COLO829 (cell line): ENCODE results near the gene CTXN1.
"Not testable (repeated sequence)": the region's sequence is repeated elsewhere in the genome, so short reads cannot be mapped to it uniquely, and the experiment has no call there.

Source experiments
- DNase-seq: peaks from one replicate; pipeline ENCODE4 v3.0.0; 2012; ENCODE audit warnings: low spot score

The CTXN1 gene

GRCh38 chr19:7925171-7925851, 624 bp downstream of the CTXN1 start:
- DNase-seq, result peak; percentile 72

- DNase-seq, result no peak
Measured at GRCh38 chr19:7924651-7925170, 1.2 kb downstream of the CTXN1 start.

- DNase-seq, result no peak
Measured at GRCh38 chr19:7924241-7924640, 1.7 kb downstream of the CTXN1 start.

- no peak for DNase-seq
Measured at GRCh38 chr19:7923295-7924191, 2.4 kb downstream of the CTXN1 start.

DNA sequence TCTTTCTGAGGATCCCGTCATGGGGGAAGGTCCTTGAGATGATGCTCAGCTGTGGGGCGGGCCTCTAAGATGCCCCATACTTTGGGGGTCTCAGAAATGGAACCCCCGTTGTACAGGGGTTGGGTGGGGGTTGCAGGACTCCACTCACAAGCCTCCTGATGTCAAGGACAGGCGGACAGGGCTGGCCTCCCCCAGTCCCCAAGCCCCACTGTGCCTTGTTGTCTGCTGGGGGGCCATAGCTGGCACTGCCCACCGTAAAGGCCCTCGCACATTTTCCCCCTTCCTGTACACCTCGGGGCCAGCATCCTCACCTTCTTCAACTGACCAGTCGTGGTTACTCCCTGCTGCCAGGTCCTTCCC, 3.1 kb downstream of the CTXN1 start:
- DNase-seq, result no peak

- no peak for DNase-seq
Measured at GRCh38 chr19:7921967-7922835, 3.7 kb downstream of the CTXN1 start.

DNA sequence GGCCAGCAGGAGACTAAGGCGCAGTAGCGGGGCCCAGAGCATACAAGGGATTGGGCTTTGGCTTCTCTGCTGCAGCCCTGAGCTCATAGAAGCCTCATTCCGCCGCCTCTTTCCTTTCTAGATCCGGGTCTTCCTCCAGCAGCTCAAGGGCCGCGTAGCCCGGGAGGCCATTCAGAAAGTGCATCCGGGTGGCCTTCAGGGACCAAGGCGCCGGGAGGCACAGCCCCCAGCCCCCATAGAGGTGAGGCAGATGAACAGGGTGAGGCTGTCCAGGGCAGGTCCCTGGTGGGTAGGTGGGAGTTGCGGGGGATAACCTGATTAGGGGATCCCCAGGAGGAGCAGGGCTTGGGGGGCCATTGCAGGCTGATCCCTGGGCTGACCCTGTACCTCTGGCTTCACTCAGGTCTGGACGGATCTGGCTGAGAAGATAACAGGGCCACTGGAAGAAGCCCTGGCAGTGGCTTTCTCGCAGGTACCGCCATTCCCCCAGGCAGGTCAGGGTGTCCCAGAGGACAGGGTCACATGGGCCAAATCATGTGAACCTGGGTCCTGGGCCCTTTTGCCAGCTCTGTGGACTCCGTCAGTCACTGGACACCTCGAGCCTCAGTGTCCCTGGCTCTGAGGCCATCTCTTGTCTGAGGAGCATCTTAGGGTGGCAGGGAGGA, 4.5 kb downstream of the CTXN1 start:
- no peak for DNase-seq

DNA sequence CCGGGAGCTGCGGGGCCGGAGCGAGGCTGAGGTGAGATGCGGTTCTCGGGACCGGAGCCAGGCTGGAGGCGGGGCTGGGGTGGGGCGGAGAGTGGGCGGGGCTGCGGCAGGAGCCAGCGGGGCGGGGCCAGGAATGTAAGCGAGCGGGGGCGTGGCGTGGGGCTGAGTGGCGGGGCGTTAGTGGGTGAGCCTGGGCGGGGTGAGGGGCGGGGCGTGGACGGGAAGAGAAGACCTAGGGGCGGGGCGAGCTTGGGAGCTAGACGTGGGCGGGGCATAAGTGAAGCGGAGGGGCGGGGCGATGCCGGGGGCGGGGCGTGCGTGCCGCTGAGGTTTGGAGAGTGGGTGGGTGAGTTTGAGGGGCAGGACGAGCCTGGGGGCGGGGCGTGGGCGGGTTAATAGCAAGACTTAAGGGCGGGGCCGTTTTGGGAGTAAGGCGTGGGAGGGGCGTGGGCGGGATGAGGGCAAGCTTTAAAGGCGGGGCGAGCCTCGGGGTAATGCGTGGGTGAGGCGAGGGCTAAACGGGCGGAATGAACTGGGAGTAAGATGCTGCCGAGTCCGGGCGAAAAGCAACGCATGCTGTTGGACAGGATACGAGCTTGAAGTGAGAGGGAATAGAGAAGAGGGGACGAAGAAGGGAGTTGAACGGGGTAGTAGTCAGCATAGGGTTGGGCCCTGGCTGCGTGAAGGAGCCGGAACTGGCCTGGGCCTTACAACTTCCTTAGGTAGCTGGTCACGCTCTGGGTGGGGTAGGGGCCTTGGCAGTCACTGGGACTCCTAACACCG, 5.2 kb downstream of the CTXN1 start:
- peak; percentile 95 for DNase-seq

- DNase-seq, result peak; percentile 89
Measured at GRCh38 chr19:7919610-7920518, 6.1 kb downstream of the CTXN1 start, which contains the start of gene SNAPC2. SNAPC2 (plus strand) TSS chr19:7920338; CDS start chr19:7920367, 29 bp downstream.

GRCh38 chr19:7918615-7919421, 7.1 kb downstream of the CTXN1 start:
- no peak for DNase-seq

DNA sequence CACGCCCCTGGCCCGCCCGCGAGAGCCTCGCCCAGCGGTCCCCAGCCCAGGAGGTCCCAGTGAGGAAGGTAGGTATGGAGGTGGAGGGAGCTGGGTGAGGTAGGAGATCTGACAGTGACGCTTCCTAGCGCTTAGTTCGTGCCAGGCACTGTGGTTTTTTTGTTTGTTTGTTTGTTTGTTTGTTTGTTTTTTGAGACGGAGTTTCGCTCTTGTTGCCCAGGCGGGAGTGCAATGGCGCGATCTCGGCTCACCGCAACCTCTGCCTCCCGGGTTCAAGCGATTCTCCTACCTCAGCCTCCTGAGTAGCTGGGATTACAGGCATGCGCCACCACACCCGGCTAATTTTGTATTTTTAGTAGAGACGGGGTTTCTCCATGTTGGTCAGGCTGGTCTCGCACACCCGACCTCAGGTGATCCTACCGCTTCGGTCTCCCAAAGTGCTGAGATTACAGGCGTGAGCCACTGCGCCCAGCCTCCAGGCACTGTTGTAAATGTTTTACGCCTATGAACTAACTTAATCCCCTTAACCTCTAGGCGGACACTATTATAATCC, 7.8 kb downstream of the CTXN1 start:
- not testable (repeated sequence) for DNase-seq

GRCh38 chr19:7917267-7918061, 8.5 kb downstream of the CTXN1 start:
- DNase-seq, result no peak

DNA sequence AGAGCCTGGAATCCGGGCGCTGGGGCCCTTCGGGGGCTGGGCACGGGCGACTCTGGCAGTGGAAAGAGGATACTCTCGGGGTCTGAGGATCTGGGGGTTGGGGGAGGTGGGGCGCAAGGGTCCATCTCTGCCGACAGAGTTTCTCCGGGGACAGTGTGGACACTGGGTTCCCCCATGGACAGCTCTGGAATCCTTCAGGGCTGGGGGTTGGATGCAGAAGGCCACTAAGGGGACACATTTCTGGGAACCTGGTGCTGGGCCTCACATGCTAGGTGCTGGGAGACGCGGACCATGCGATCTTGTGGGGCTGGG, 9.0 kb downstream of the CTXN1 start:
- DNase-seq, result no peak

DNA sequence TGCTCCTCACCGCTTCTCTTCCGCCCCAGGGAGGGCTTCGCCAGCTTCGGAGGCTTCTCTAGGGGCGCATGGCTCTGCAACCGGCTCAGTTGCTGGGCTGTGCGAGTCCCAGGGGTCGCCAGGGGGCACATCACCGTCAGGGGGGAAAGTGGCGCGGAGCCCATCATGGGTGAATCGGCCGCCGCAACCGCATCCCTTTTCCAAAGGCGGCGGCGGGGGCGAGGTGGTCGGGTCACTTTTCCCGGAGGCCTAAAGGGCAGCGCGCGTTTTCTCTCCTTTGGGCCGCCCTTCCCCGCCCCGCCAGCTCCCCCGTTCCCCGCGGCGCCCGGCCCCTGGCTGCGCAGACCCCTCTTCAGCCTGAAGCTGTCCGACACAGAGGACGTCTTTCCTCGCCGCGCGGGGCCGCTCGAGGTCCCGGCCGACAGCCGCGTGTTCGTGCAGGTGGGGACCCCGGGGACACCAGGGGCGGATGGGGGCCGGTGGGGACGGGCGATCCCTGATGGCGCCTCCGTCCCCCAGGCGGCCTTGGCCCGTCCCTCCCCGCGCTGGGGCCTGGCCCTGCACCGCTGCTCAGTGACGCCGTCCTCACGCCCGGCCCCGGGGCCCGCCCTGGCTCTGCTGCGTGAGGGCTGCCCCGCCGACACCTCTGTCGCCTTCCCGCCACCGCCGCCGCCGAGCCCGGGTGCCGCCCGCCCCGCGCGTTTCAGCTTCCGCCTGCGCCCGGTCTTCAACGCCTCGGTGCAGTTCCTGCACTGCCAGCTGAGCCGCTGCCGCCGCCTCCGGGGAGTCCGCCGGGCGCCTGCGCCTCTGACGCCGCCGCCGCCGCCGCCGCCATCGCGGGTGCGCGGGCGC, 9.6 kb downstream of the CTXN1 start:
- no peak for DNase-seq

GRCh38 chr19:7915250-7916102, 10.5 kb downstream of the CTXN1 start:
- DNase-seq, result no peak

GRCh38 chr19:7914598-7915045, 11.3 kb downstream of the CTXN1 start, which contains the start of gene TGFBR3L:
TGFBR3L (plus strand) TSS chr19:7914830.
- no peak for DNase-seq
